Measurements from ENCODE around the gene ANGEL2.

DNA sequence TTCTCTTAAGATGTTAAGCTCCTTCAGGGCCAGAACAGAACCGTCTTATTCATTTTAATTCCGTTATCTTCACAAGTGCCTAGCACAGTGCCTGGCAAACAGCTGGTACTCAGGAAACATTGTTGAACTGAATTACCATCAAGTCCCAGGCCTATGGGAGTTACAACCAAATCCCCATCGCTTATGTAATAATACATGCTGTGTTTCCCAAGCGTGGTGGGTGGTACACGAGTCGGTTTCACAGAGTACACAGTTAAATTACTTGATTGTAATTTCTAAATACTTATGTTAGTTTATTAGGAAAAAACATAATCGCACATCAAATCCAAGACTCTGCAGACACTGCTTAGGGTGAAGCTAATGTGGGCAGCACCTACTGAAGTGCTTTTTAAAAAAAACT is 1.0 kb downstream of the ANGEL2 start:
- TF ChIP-seq CEBPB (IDR thresholded peaks at IDR 0.05; ENCODE audit: low read depth), result no peak
- TF ChIP-seq, protein P1, sequence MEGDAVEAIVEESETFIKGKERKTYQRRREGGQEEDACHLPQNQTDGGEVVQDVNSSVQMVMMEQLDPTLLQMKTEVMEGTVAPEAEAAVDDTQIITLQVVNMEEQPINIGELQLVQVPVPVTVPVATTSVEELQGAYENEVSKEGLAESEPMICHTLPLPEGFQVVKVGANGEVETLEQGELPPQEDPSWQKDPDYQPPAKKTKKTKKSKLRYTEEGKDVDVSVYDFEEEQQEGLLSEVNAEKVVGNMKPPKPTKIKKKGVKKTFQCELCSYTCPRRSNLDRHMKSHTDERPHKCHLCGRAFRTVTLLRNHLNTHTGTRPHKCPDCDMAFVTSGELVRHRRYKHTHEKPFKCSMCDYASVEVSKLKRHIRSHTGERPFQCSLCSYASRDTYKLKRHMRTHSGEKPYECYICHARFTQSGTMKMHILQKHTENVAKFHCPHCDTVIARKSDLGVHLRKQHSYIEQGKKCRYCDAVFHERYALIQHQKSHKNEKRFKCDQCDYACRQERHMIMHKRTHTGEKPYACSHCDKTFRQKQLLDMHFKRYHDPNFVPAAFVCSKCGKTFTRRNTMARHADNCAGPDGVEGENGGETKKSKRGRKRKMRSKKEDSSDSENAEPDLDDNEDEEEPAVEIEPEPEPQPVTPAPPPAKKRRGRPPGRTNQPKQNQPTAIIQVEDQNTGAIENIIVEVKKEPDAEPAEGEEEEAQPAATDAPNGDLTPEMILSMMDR (IDR thresholded peaks at IDR 0.05 in 2 of 3, conservative IDR thresholded peaks at IDR 0.05 in 1 of 3; ENCODE audit: borderline replicate concordance in 1 of 3, insufficient read depth in 1 of 3, low read depth in 2 of 3, low read length in 2 of 3), result no peak
- no peak for TF ChIP-seq ZNF274 (IDR thresholded peaks at IDR 0.05; ENCODE audit: low read depth, low read length)

All from HCT116 (cell line).